Pericardium fibroblast (primary cell): ENCODE results near the gene RASAL2. TPM values are rescaled to one million over a fixed set of nuclear protein-coding genes. Genes with fewer than 3 reads are reported as not detected.

ENCODE experiments used
- total RNA-seq: library from RNA; depleted of rRNA; stranded (reverse); fragments of >200 nt; gene quantifications from 2 replicates; pipeline ENCODE4 v1.2.3, GENCODE V29; 2015

Gene RASAL2
- 14.5 and 22.9 TPM in 2 replicates for total RNA-seq

GRCh38 chr1:178093951-178094738 lies at the start of gene RASAL2:
Gene RASAL2, plus strand, starts transcription at chr1:178094104. Its CDS starts 389 bp downstream, at chr1:178094493.

GRCh38 chr1:178496410-178497135 lies 402.7 kb downstream of the RASAL2 start, which contains the start of gene CLEC20A:
Gene CLEC20A, minus strand, starts transcription at chr1:178496964. Its CDS starts 25 bp downstream, at chr1:178496939.

GRCh38 chr1:178512566-178513277 lies 418.8 kb downstream of the RASAL2 start, which contains the start of gene TEX35:
Gene TEX35, plus strand, starts transcription at chr1:178513109. Its CDS starts 80 bp downstream, at chr1:178513189.

Other genes starting within 250 kb of the RASAL2 start
- gene SEC16B, start 124.0 kb upstream of the RASAL2 start, total RNA-seq, result 1.5 and 6.3 TPM in 2 replicates